Small intestine (tissue), 7 donors: ENCODE data around the gene ALDH16A1. TPM values are rescaled to one million over a fixed set of nuclear protein-coding genes. Genes with fewer than 3 reads are reported as not detected.
A peak's percentile ranks its signal among the peaks of the same experiment; 100 is the strongest.

Source experiments
- DNase-seq, 2 donors: peaks; one replicate each; pipeline versions ENCODE4 v3.0.0 to v3.0.0-alpha.2; 2013
- FAIRE-seq: peaks from 2 replicates; lab custom pipeline; 2012; peaks lifted over from hg19 to GRCh38; lab: Jason Lieb, UNC
- H3K27ac ChIP-seq, 3 donors: one replicate each; pipeline ENCODE4 v1.5.1; 2013; ENCODE audit warnings: low read length in 2 of 3, mild to moderate bottlenecking in 2 of 3, control low read depth in 1 of 3, inconsistent platforms in 1 of 3, low read depth in 1 of 3, moderate library complexity in 1 of 3
- H3K27me3 ChIP-seq, 3 donors: one replicate each; pipeline ENCODE4 v1.6.1; 2013; ENCODE audit warnings: low read length in 3 of 3, inconsistent platforms in 1 of 3; ENCODE audit not compliant: control insufficient read depth in 3 of 3, insufficient read depth in 3 of 3
- H3K36me3 ChIP-seq, 3 donors: one replicate each; pipeline ENCODE4 v1.6.1; 2013; ENCODE audit warnings: low read length in 3 of 3, inconsistent platforms in 1 of 3, low read depth in 1 of 3, mild to moderate bottlenecking in 1 of 3, moderate library complexity in 1 of 3; ENCODE audit not compliant: control insufficient read depth in 3 of 3, insufficient read depth in 2 of 3
- H3K4me1 ChIP-seq, 3 donors: one replicate each; pipeline ENCODE4 v1.6.1; 2013; ENCODE audit warnings: low read length in 2 of 3, inconsistent platforms in 1 of 3, low read depth in 1 of 3, mild to moderate bottlenecking in 1 of 3, moderate library complexity in 1 of 3; ENCODE audit not compliant: control insufficient read depth in 3 of 3, insufficient read depth in 2 of 3
- H3K4me3 ChIP-seq, 3 donors: one replicate each; pipeline ENCODE4 v1.5.1; 2013; ENCODE audit warnings: low read length in 3 of 3, control low read depth in 1 of 3, inconsistent platforms in 1 of 3, low read depth in 1 of 3, mild to moderate bottlenecking in 1 of 3, moderate library complexity in 1 of 3
- H3K9me3 ChIP-seq, 2 donors: one replicate each; pipeline ENCODE4 v1.6.1; 2013; ENCODE audit warnings: low read depth in 1 of 2, low read length in 1 of 2; ENCODE audit not compliant: control insufficient read depth in 2 of 2, insufficient read depth in 1 of 2
- WGBS, 3 donors: extraction: QIAGEN DNeasy Blood & Tissue Kit; methylation state at CpG; one replicate each; pipeline ENCODE4 v1.1.7; 2013; 5-methylcytosine and 5-hydroxymethylcytosine counted together
- polyA plus RNA-seq, 4 donors: library from polyadenylated mRNA; stranded (reverse) in 3 of 4; unstranded in 1 of 4; fragments of 200-250 nt in 3 of 4; fragments of 120-200 nt in 1 of 4; gene quantifications; one replicate each; pipeline versions ENCODE4 v1.2.1 to v1.2.3, GENCODE V29; 2013
- donor health status: healthy with polysubstance abuse.
- donor health status: control.
- donor health status: control.
- donor health status: Bipolar disorder and iron deficiency.
- donor health status: healthy.

The ALDH16A1 gene
- polyA plus RNA-seq, 4 donors, result 26.3 to 130 (median 83.6) TPM

DNA sequence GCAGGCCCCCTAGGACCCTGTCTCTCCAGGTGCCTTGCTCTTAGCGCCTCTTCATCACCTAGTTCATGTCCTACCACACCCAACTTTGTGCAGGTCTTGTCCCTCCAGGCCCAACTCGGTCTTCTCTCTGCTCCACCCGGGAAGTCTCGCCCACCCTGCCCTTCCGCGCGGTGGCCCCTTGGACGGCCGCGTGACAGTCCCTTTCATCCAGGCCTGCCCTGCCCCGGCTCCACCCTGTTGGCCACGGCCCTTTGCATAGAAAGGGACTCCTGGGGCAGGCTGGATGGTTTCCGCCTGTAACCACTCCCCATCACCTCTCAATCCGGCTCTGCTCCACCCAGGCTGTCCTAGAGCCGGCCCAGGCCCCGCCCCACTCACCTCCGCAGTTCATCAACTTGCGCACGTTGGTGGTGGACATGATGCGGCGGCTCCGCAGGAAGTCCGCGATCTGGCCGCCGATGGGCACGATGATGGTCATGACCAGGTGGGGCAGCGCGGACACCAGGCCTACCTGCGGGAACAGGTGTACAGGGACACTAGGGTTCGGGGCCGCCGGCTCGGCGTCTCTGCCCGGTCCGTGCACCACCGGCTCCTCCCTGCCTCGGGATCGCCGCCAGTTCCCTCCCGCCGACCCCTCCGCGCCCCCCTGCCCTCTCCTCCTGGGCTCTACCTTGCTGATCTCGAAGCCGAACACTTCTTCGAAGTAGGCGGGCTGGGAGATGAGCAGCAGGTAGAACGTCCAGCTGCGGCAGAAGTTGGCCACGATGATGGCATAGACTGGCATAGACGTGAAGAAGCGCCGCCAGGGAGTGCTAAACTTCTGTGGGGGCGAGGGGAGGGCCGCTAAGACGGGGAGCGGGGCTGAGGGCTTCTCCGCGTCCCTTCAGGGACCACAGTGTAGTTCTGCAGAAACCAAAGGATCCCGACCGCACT lies 20.6 kb upstream of the ALDH16A1 start:
- no peak overlapping the region for H3K4me3 ChIP-seq
- H3K27me3 ChIP-seq, result peaks cover 7 to 99% (median 66%) of the 10 kb centered on the region in 3 donors
- WGBS, 3 donors, result 9 to 15% (median 13%) methylated on average over 52 to 63 of the region's 63 CpGs
- peaks cover 0 to 11% of the 10 kb centered on the region in 2 donors for H3K9me3 ChIP-seq
- no peak overlapping the region for H3K27ac ChIP-seq
- FAIRE-seq (no peak), DNase-seq (peak in 1 of 2 donors; percentile 40)
- H3K36me3 ChIP-seq, result no peaks in the 10 kb centered on the region
- no peaks in the 10 kb centered on the region for H3K4me1 ChIP-seq

DNA sequence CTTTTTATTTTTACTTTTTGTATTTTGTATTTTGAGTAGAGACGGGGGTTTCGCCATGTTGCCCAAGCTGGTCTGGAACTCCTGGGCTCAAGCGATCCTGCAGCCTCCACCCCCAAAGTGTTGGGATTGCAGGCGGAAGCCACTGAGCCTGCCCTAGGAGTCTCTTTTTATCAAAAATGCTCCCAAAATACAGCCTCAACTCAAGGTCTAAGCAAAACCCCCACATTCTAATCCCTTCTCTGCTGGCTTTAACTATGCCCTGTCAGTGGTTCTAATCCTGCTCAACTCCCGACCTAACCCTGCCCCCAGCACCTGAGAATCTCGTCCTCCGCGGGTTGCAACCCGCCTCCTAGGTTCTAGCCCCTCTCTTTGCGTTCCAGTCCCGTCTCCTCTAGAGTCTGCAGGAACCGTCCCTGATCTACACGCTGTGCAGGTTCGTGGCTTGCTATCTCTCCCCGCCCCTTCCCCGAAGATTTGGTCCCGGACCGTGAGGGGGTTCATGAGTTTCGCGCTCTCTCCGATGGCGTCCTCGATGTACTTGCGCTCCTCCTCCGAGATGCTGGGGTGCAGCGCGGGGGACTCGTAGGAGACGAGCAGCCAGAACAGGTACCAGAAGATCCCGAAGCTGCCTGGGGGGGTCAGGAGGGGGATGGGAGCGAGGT lies 19.7 kb upstream of the ALDH16A1 start:
- no peak for FAIRE-seq
- Histone ChIP-seq H3K27me3 (peaks cover 7 to 99% (median 67%) of the 10 kb centered on the region in 3 donors), H3K4me3 (no peak overlapping the region)

GRCh38 chr19:49434907-49435583 lies 18.0 kb upstream of the ALDH16A1 start:
- no peak for FAIRE-seq
- H3K4me3 ChIP-seq, result no peak overlapping the region
- peaks cover 0 to 8% of the 10 kb centered on the region in 2 donors for H3K9me3 ChIP-seq
- no peak for DNase-seq
- WGBS, 3 donors, result 74 to 84% (median 81%) methylated on average over 17 to 18 of the region's 18 CpGs
- H3K36me3 ChIP-seq, result no peaks in the 10 kb centered on the region
- H3K4me1 ChIP-seq, result no peaks in the 10 kb centered on the region
- H3K27me3 ChIP-seq, result peaks cover 7 to 99% (median 67%) of the 10 kb centered on the region in 3 donors
- no peak overlapping the region for H3K27ac ChIP-seq

More for the DNA sequence above, 19.7 kb upstream of the ALDH16A1 start:
- Histone ChIP-seq H3K9me3 (peaks cover 0 to 8% of the 10 kb centered on the region in 2 donors), H3K4me1 (no peaks in the 10 kb centered on the region), H3K36me3 (no peaks in the 10 kb centered on the region), H3K27ac (no peak overlapping the region)
- no peak for DNase-seq
- WGBS, 3 donors, result 16 to 32% (median 19%) methylated on average over 30 to 31 of the region's 31 CpGs

- Histone ChIP-seq H3K36me3 (no peaks in the 10 kb centered on the region), H3K27ac (no peak overlapping the region), H3K4me1 (no peaks in the 10 kb centered on the region), H3K4me3 (no peak overlapping the region), H3K9me3 (peaks cover 0 to 8% of the 10 kb centered on the region in 2 donors), H3K27me3 (peaks cover 9 to 100% (median 68%) of the 10 kb centered on the region in 3 donors)
- no peak for DNase-seq
- FAIRE-seq, result no peak
- 74 to 86% (median 83%) methylated on average over 10 of the region's 10 CpGs for WGBS, 3 donors
These were observed 17.4 kb upstream of the ALDH16A1 start for GRCh38 chr19:49435670-49436069.

GRCh38 chr19:49436381-49437017 lies 16.5 kb upstream of the ALDH16A1 start:
- peaks cover 0 to 6% of the 10 kb centered on the region in 2 donors for H3K9me3 ChIP-seq
- no peak overlapping the region for H3K27ac ChIP-seq
- H3K4me1 ChIP-seq, result no peaks in the 10 kb centered on the region
- DNase-seq, result peak in 1 of 2 donors; percentile 24
- FAIRE-seq, result no peak
- H3K36me3 ChIP-seq, result no peaks in the 10 kb centered on the region
- H3K27me3 ChIP-seq, result peaks cover 10 to 98% (median 61%) of the 10 kb centered on the region in 3 donors
- no peak overlapping the region for H3K4me3 ChIP-seq
- WGBS, 3 donors, result 15 to 18% (median 16%) methylated on average over 38 to 42 of the region's 42 CpGs

DNA sequence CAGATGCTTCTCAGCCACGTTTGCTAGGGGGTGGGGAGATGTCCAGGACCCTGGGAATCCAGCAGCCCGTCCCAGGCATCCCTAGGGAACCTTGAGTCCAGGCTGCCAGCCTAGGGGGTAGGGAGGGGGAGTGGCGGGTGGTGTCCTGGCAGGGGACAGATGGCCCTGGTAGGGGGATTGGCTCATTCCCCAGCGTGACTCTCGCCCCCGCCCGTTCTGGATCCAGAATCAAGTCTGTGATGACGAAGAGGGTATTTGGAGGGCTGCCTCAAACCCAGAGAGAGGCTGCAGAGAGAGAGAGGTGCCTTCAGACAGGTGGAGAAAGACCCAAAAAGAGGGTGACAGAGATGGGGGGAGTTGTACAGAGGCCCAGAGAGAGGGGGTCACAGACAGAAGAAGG lies 15.8 kb upstream of the ALDH16A1 start:
- Histone ChIP-seq H3K4me1 (no peaks in the 10 kb centered on the region), H3K9me3 (no peaks in the 10 kb centered on the region), H3K4me3 (no peak overlapping the region), H3K27ac (no peak overlapping the region), H3K36me3 (no peaks in the 10 kb centered on the region), H3K27me3 (peaks cover 10 to 98% (median 58%) of the 10 kb centered on the region in 3 donors)
- 11 to 33% (median 26%) methylated on average over 8 of the region's 8 CpGs for WGBS, 3 donors
- FAIRE-seq, result no peak
- no peak for DNase-seq

- Histone ChIP-seq H3K4me1 (no peaks in the 10 kb centered on the region), H3K27ac (no peak overlapping the region), H3K36me3 (no peaks in the 10 kb centered on the region), H3K4me3 (no peak overlapping the region), H3K9me3 (no peaks in the 10 kb centered on the region), H3K27me3 (peaks cover 3 to 98% (median 51%) of the 10 kb centered on the region in 3 donors)
- WGBS, 3 donors, result 12 to 19% (median 14%) methylated on average over 6 of the region's 6 CpGs
- FAIRE-seq, result no peak
- DNase-seq, result no peak
These were observed 14.8 kb upstream of the ALDH16A1 start for GRCh38 chr19:49438261-49438660.
